Erythroblast (primary cell): ENCODE results near the gene CCDC102A.

Experiments used
- GATA1 ChIP-seq: IDR thresholded peaks from 2 replicates; pipeline ENCODE4 v1.6.1; 2011; ENCODE audit warnings: low read depth, mild to moderate bottlenecking, control low read depth, low read length, moderate library complexity
- POLR2A ChIP-seq: IDR thresholded peaks from 2 replicates; pipeline ENCODE4 v1.6.1; 2011; ENCODE audit warnings: mild to moderate bottlenecking, low read length

DNA sequence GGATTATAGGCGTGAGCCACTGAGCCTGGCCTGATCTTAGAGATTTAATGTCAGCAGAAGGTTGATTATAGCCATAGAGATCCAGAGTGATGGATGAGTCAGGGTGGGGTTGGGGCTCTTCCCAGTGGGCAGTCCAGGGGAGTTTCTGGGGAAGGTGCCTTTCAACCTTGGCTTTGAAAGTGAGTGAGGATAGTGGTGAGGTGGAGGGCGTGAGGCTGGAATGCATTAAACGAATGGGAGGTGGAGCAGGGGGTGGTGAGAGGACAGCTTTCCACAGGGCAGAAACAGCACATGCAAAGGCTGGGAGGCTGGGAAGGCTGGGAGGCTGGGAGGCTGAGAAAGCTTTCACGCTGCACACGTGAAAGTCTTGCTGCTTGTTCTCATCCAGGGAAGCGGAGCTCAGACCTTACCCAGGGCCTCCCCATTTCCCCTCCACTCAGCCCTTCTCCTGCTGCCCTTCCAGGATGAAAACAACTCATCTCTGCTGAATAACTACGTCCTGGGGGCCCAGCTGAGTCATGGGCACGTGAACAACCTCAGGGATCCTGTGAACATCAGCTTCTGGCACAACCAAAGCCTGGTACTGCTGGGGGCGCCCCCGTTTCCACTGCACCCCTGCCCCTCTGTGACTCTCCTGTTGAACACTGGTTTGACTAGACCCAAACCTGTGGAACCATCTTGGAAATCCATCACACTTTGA is 28.4 kb upstream of the CCDC102A start:
- TF ChIP-seq POLR2A (no peak), GATA1 (no peak)
